B cell (primary cell): ENCODE data around the gene PUS7. TPM values are rescaled to one million over a fixed set of nuclear protein-coding genes. Genes with fewer than 3 reads are reported as not detected.

Experiments
- ATAC-seq: fragments of 200-7000 bp; cut with Tn5 transposase; one replicate; pipeline ENCODE4 v1.10.0; 2021; ENCODE audit warnings: low read depth, mild to moderate bottlenecking, moderate number of reproducible peaks, moderate library complexity
- CTCF ChIA-PET: fragments of 350-600 bp; sonication (Branson Sonifier 250); formaldehyde crosslinking; loops from one replicate; lab custom pipeline; 2021; ENCODE audit warnings: antibody characterized with exemption, inconsistent platforms; lab: Charles Lee
- POLR2A ChIA-PET: fragments of 350-600 bp; sonication (Branson Sonifier 250); formaldehyde crosslinking; loops from one replicate; lab custom pipeline; 2021; ENCODE audit warnings: antibody characterized with exemption; lab: Charles Lee
- DNase-seq: peaks from one replicate; pipeline ENCODE4 v3.0.0; 2013
- H2AFZ ChIP-seq: 2 replicates; pipeline ENCODE4 v1.6.1; 2012; ENCODE audit warnings: mild to moderate bottlenecking, low read depth, low read length; ENCODE audit not compliant: insufficient read depth, poor library complexity, severe bottlenecking
- H3K27ac ChIP-seq, 2 donors: 1 replicate in 1 of 2; 2 replicates in 1 of 2; pipeline ENCODE4 v1.5.1; 2012 to 2013; ENCODE audit warnings: low read length in 2 of 2, mild to moderate bottlenecking in 2 of 2, moderate library complexity in 1 of 2
- H3K27me3 ChIP-seq, 4 experiments: fragments of 200-600 bp in 1 of 4; sonication (generic) in 1 of 4; replicated peaks in 1 of 4; 1 replicate in 2 of 4; 2 replicates in 2 of 4; pipeline versions ENCODE4 v1.6.1 to v1.7.0; 2013 to 2016; ENCODE audit warnings: low read length in 3 of 4, mild to moderate bottlenecking in 2 of 4, mixed read lengths in 1 of 4, moderate library complexity in 1 of 4; ENCODE audit not compliant: insufficient read depth in 4 of 4, control insufficient read depth in 3 of 4; ENCODE audit errors: control extremely low read depth in 1 of 4
- H3K36me3 ChIP-seq, 2 experiments: replicated peaks in 1 of 2; 1 replicate in 1 of 2; 2 replicates in 1 of 2; pipeline versions ENCODE4 v1.6.1 to v1.7.1; 2013; ENCODE audit warnings: low read length in 1 of 2; ENCODE audit not compliant: insufficient read depth in 2 of 2, control insufficient read depth in 1 of 2; ENCODE audit errors: control extremely low read depth in 1 of 2, extremely low read depth in 1 of 2
- H3K4me1 ChIP-seq, 2 donors: fragments of 200-600 bp in 1 of 2; sonication (generic) in 1 of 2; 1 replicate in 1 of 2; 2 replicates in 1 of 2; pipeline versions ENCODE4 v1.5.1 to v1.6.1; 2013 to 2017; ENCODE audit warnings: low read length in 2 of 2; ENCODE audit not compliant: control insufficient read depth in 2 of 2, insufficient read depth in 2 of 2
- H3K4me2 ChIP-seq: replicated peaks from 2 replicates; pipeline ENCODE3; 2012; ENCODE audit warnings: mild to moderate bottlenecking, low read depth, low read length; ENCODE audit not compliant: poor library complexity, severe bottlenecking
- H3K4me3 ChIP-seq, 5 experiments: fragments of 200-600 bp in 1 of 5; sonication (generic) in 1 of 5; 1 replicate in 3 of 5; 2 replicates in 2 of 5; pipeline versions ENCODE4 v1.5.1 to v1.7.0; 2011 to 2016; ENCODE audit warnings: low read length in 4 of 5, mild to moderate bottlenecking in 4 of 5, low read depth in 2 of 5, control low read depth in 1 of 5, moderate library complexity in 1 of 5; ENCODE audit not compliant: insufficient read depth in 1 of 5; ENCODE audit errors: control extremely low read depth in 1 of 5, extremely low read depth in 1 of 5
- H3K79me2 ChIP-seq: fragments of 200-600 bp; sonication (generic); one replicate; pipeline ENCODE4 v1.6.0; 2016; ENCODE audit warnings: low read length; ENCODE audit not compliant: control insufficient read depth, insufficient read depth
- H3K9ac ChIP-seq: fragments of 200-600 bp; sonication (generic); 2 replicates; pipeline ENCODE4 v1.6.1; 2017; ENCODE audit warnings: mild to moderate bottlenecking, low read length, moderate library complexity
- H3K9me3 ChIP-seq, 3 donors: one replicate each; pipeline versions ENCODE4 v1.6.1 to v1.7.1; 2013; ENCODE audit warnings: low read length in 2 of 3; ENCODE audit not compliant: control insufficient read depth in 2 of 3, insufficient read depth in 1 of 3; ENCODE audit errors: control extremely low read depth in 1 of 3
- H4K20me1 ChIP-seq: 2 replicates; pipeline ENCODE4 v1.6.0; 2012; ENCODE audit warnings: mild to moderate bottlenecking, low read length; ENCODE audit not compliant: insufficient read depth, control insufficient read depth, poor library complexity, severe bottlenecking
- H3K27ac Mint-ChIP-seq: one replicate; pipeline ENCODE4 v1.8.0; 2021; ENCODE audit warnings: mixed read lengths
- H3K27me3 Mint-ChIP-seq: one replicate; pipeline ENCODE4 v1.8.0; 2021; ENCODE audit warnings: mixed read lengths
- H3K4me1 Mint-ChIP-seq: one replicate; pipeline ENCODE4 v1.8.0; 2021; ENCODE audit warnings: mixed read lengths
- H3K4me3 Mint-ChIP-seq: one replicate; pipeline ENCODE4 v1.8.0; 2021; ENCODE audit warnings: mixed read lengths
- H3K9me3 Mint-ChIP-seq: one replicate; pipeline ENCODE4 v1.8.0; 2022; ENCODE audit warnings: mixed read lengths; ENCODE audit not compliant: insufficient read depth
- CTCF ChIP-seq: fragments of 200-600 bp; IDR thresholded peaks from one replicate; pipeline ENCODE4 v1.8.0; 2022; ENCODE audit warnings: antibody characterized with exemption, mild to moderate bottlenecking
- EZH2 ChIP-seq: IDR thresholded peaks from 2 replicates; pipeline ENCODE4 v1.6.1; 2012; ENCODE audit warnings: borderline replicate concordance, low read depth, mild to moderate bottlenecking, moderate library complexity, low read length; ENCODE audit not compliant: insufficient read depth, poor library complexity, severe bottlenecking
- WGBS: methylation state at CpG from one replicate; pipeline ENCODE4 v1.1.5; 2013; ENCODE audit warnings: missing lambda C conversion rate; ENCODE audit not compliant: insufficient coverage; 5-methylcytosine and 5-hydroxymethylcytosine counted together
- intact Hi-C: fragments of 100-400 bp; cut with micrococcal nuclease; formaldehyde crosslinking; loops from one replicate; pipeline ENCODE4 v1.10.0; 2022
- polyA plus RNA-seq: library from polyadenylated mRNA; depleted of rRNA; stranded (reverse); fragments of >200 nt; gene quantifications from 2 replicates; pipeline ENCODE4 v1.2.3, GENCODE V29; 2012
- total RNA-seq, 2 donors: library from RNA; stranded (reverse); fragments of 120-200 nt in 1 of 2; gene quantifications; 1 replicate in 1 of 2; 2 replicates in 1 of 2; pipeline versions ENCODE4 v1.2.3 to v1.2.4, GENCODE V29; 2013 to 2022

Gene PUS7
- total and polyA plus RNA-seq, 2 donors (not counting 1 experiment from before 2014, with no cell fraction given): 2.0 to 7.7 TPM

DNA sequence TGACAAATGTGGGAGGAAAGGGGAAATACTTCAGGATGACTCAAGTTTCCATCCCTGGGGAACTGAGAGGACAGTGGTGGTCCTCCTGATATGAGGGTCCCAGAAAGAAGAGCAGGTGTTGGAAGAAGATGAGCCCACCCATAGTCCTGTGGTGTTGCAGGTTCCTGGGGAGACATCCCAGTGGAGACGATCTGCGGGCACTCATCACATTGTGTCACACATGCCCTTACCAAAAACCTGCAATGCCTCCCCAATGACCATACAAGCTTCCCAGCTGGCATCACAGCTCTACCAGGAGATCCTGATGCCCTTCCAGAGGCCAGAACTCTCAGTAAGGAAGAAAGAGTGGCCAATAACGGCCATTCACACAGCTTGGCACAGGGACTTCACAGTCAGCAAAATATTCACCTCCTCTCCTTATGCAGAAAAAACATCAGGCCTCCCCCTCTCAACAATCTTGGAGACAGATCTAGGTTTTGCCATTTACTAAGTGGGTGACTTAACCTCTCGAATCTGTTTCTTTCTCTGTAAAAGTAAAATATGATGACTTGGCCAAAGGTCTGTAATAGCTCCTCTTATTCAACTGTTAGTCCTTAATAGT, 9.0 kb downstream of the PUS7 start:
- ChIA-PET CTCF (no interaction called here), POLR2A (no interaction called here)
- Histone ChIP-seq H4K20me1 (no peaks in the 10 kb centered on the region), H3K79me2 (peaks cover 23% of the 10 kb centered on the region), H3K27me3 (no peaks in the 10 kb centered on the region), H3K9ac (no peak overlapping the region), H3K4me3 (no peak overlapping the region), H3K36me3 (peaks cover 0 to 3% of the 10 kb centered on the region in 2 experiments), H2AFZ (no peak overlapping the region), H3K4me1 (no peaks in the 10 kb centered on the region), H3K9me3 (no peaks in the 10 kb centered on the region), H3K4me2 (no peak overlapping the region), H3K27ac (no peak overlapping the region)
- DNase-seq: no peak
- Mint-ChIP-seq H3K9me3 (no peaks in the 10 kb centered on the region), H3K4me1 (no peaks in the 10 kb centered on the region), H3K27me3 (no peaks in the 10 kb centered on the region), H3K27ac (no peak overlapping the region), H3K4me3 (no peak overlapping the region)
- 67% methylated on average over 2 of the region's 4 CpGs for WGBS
- ATAC-seq: no peak
- intact Hi-C loops: no loop called here
- TF ChIP-seq CTCF: no peak
- TF ChIP-seq EZH2: no peak

DNA sequence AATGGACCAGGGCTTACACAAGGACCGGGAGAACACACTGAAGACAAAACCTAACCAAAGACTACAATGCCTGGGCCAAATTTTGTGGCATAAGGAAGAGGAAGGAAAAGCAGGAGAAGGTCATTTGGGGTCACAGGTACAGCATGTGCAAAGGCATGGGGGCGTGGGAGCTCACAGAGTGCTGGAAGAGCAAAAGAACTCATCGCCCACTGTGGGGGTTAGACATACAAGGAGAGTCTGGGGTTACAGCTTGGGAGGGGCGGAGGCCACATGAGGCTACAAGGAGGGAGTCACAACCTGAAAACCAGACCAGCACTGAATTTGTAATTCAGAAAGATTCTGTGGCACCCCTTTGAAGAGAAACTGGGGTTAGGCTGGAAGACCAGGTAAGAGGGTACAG, 9.7 kb downstream of the PUS7 start:
- Mint-ChIP-seq H3K4me3 (no peak overlapping the region), H3K9me3 (no peaks in the 10 kb centered on the region), H3K4me1 (no peaks in the 10 kb centered on the region), H3K27me3 (no peaks in the 10 kb centered on the region), H3K27ac (no peak overlapping the region)
- peaks cover 23% of the 10 kb centered on the region for H3K79me2 ChIP-seq
- no peaks in the 10 kb centered on the region for H3K4me1 ChIP-seq
- DNase-seq (no peak), ATAC-seq (no peak)
- ChIA-PET POLR2A (no interaction called here), CTCF (no interaction called here)
- no peak overlapping the region for H3K27ac ChIP-seq
- no peaks in the 10 kb centered on the region for H4K20me1 ChIP-seq
- no peak overlapping the region for H3K4me3 ChIP-seq
- peaks cover 0 to 7% of the 10 kb centered on the region in 2 experiments for H3K36me3 ChIP-seq
- H3K9me3 ChIP-seq: no peaks in the 10 kb centered on the region
- H2AFZ ChIP-seq: no peak overlapping the region
- H3K27me3 ChIP-seq: no peaks in the 10 kb centered on the region
- TF ChIP-seq CTCF (no peak), EZH2 (no peak)
- H3K9ac ChIP-seq: no peak overlapping the region
- intact Hi-C loops: no loop called here
- WGBS: 95% methylated on average over 3 of the region's 4 CpGs
- no peak overlapping the region for H3K4me2 ChIP-seq
